HFFc6 (cell line): Measurements from ENCODE around the gene MYBPC1. TPM values are rescaled to one million over a fixed set of nuclear protein-coding genes. Genes with fewer than 3 reads are reported as not detected.

ENCODE experiments used
- DNase-seq: peaks from one replicate; pipeline ENCODE4 v3.0.0-alpha.2; 2018
- H3K27ac Mint-ChIP-seq: 2 replicates; pipeline ENCODE4 v1.8.0; 2020; ENCODE audit warnings: mild to moderate bottlenecking, mixed read lengths
- H3K27me3 Mint-ChIP-seq: 2 replicates; pipeline ENCODE4 v1.8.0; 2021; ENCODE audit warnings: mild to moderate bottlenecking, moderate library complexity, mixed read lengths; ENCODE audit not compliant: insufficient read depth
- H3K36me3 Mint-ChIP-seq: 2 replicates; pipeline ENCODE4 v1.8.0; 2021; ENCODE audit warnings: low read depth, mixed read lengths
- H3K4me1 Mint-ChIP-seq: 2 replicates; pipeline ENCODE4 v1.8.0; 2020; ENCODE audit warnings: low read depth, mixed read lengths
- H3K4me3 Mint-ChIP-seq: 2 replicates; pipeline ENCODE4 v1.8.0; 2020; ENCODE audit warnings: mild to moderate bottlenecking, moderate library complexity, mixed read lengths
- H3K9me3 Mint-ChIP-seq: 2 replicates; pipeline ENCODE4 v1.8.0; 2020; ENCODE audit warnings: mild to moderate bottlenecking, mixed read lengths
- CTCF ChIP-seq: fragments of 200-600 bp; sonication (generic); IDR thresholded peaks from 2 replicates; pipeline ENCODE4 v1.5.0; 2021; ENCODE audit warnings: antibody characterized with exemption, mild to moderate bottlenecking
- total RNA-seq, 6 experiments: library from RNA; stranded (reverse); fragmentation: NEBNext Ultra II Directional; extraction: Animal tissue kit (Norgen Biotek cat#: 25700); gene quantifications; 2 replicates in 1 of 6; 3 replicates in 5 of 6; pipeline ENCODE4 v1.2.3, GENCODE V29; 2021

Gene MYBPC1
- total RNA-seq, 6 experiments from 2014 or later = not detected

- H3K27ac Mint-ChIP-seq = no peak overlapping the region
- no peaks in the 10 kb centered on the region for H3K36me3 Mint-ChIP-seq
- no peak for DNase-seq
- peaks cover 8% of the 10 kb centered on the region for H3K4me1 Mint-ChIP-seq
- no peaks in the 10 kb centered on the region for H3K9me3 Mint-ChIP-seq
- no peaks in the 10 kb centered on the region for H3K27me3 Mint-ChIP-seq
- no peak overlapping the region for H3K4me3 Mint-ChIP-seq
- no peak for TF ChIP-seq CTCF
Observed at GRCh38 chr12:101573743-101574142, 21.0 kb upstream of the MYBPC1 start.

GRCh38 chr12:101578417-101578816, 16.4 kb upstream of the MYBPC1 start:
- Mint-ChIP-seq H3K4me1 (no peaks in the 10 kb centered on the region), H3K36me3 (no peaks in the 10 kb centered on the region), H3K27ac (no peak overlapping the region), H3K4me3 (no peak overlapping the region), H3K27me3 (no peaks in the 10 kb centered on the region), H3K9me3 (no peaks in the 10 kb centered on the region; the same call in 1 of the 2 replicates)
- no peak for TF ChIP-seq CTCF
- DNase-seq = no peak

- DNase-seq = no peak
- no peak overlapping the region for H3K4me3 Mint-ChIP-seq
- TF ChIP-seq CTCF = no peak
- no peaks in the 10 kb centered on the region for H3K36me3 Mint-ChIP-seq
- no peaks in the 10 kb centered on the region; the same call in 1 of the 2 replicates for H3K9me3 Mint-ChIP-seq
- no peaks in the 10 kb centered on the region for H3K4me1 Mint-ChIP-seq
- no peak overlapping the region for H3K27ac Mint-ChIP-seq
- H3K27me3 Mint-ChIP-seq = no peaks in the 10 kb centered on the region
Observed at GRCh38 chr12:101581190-101581589, 13.6 kb upstream of the MYBPC1 start.

- no peaks in the 10 kb centered on the region for H3K36me3 Mint-ChIP-seq
- no peak overlapping the region for H3K27ac Mint-ChIP-seq
- no peak for TF ChIP-seq CTCF
- H3K4me3 Mint-ChIP-seq = no peak overlapping the region
- H3K27me3 Mint-ChIP-seq = no peaks in the 10 kb centered on the region
- DNase-seq = no peak
- no peaks in the 10 kb centered on the region; the same call in 1 of the 2 replicates for H3K9me3 Mint-ChIP-seq
- H3K4me1 Mint-ChIP-seq = no peaks in the 10 kb centered on the region
Observed at GRCh38 chr12:101582937-101583336, 11.8 kb upstream of the MYBPC1 start.

- Mint-ChIP-seq H3K4me3 (no peak overlapping the region), H3K27me3 (no peaks in the 10 kb centered on the region; the same call in 1 of the 2 replicates), H3K36me3 (no peaks in the 10 kb centered on the region), H3K4me1 (no peaks in the 10 kb centered on the region), H3K9me3 (no peaks in the 10 kb centered on the region), H3K27ac (no peak overlapping the region)
- no peak for TF ChIP-seq CTCF
- DNase-seq = no peak
Observed at GRCh38 chr12:101590383-101590782, 4.4 kb upstream of the MYBPC1 start.

GRCh38 chr12:101591781-101592180, 3.0 kb upstream of the MYBPC1 start:
- Mint-ChIP-seq H3K9me3 (no peaks in the 10 kb centered on the region), H3K27me3 (no peaks in the 10 kb centered on the region; the same call in 1 of the 2 replicates), H3K4me1 (no peaks in the 10 kb centered on the region), H3K27ac (no peak overlapping the region), H3K36me3 (no peaks in the 10 kb centered on the region), H3K4me3 (no peak overlapping the region)
- no peak for TF ChIP-seq CTCF
- no peak for DNase-seq
